GM12872 (cell line): Measurements from ENCODE around the gene ZDHHC18.

ENCODE experiments used
- TF ChIP-seq, protein P1 (sequence below): IDR thresholded peaks from 3 replicates; pipeline ENCODE4 v1.5.1; 2011; ENCODE audit warnings: low read depth, mild to moderate bottlenecking, low read length, moderate library complexity; ENCODE audit not compliant: insufficient read depth

Gene ZDHHC18

DNA sequence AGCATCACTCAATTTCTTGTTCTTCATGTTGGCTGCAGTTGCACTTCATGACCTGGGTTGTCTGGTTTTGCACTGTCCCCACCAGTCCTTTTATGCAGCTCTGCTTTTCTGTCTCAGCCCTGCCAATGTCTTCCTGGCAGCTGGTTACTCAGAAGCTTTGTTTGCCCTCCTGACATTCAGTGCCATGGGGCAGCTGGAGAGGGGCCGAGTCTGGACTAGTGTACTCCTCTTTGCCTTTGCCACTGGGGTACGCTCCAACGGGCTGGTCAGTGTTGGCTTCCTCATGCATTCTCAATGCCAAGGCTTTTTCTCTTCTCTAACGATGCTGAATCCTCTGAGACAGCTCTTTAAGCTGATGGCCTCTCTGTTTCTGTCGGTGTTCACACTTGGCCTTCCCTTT is 32.1 kb upstream of the ZDHHC18 start:
- TF ChIP-seq, protein P1, sequence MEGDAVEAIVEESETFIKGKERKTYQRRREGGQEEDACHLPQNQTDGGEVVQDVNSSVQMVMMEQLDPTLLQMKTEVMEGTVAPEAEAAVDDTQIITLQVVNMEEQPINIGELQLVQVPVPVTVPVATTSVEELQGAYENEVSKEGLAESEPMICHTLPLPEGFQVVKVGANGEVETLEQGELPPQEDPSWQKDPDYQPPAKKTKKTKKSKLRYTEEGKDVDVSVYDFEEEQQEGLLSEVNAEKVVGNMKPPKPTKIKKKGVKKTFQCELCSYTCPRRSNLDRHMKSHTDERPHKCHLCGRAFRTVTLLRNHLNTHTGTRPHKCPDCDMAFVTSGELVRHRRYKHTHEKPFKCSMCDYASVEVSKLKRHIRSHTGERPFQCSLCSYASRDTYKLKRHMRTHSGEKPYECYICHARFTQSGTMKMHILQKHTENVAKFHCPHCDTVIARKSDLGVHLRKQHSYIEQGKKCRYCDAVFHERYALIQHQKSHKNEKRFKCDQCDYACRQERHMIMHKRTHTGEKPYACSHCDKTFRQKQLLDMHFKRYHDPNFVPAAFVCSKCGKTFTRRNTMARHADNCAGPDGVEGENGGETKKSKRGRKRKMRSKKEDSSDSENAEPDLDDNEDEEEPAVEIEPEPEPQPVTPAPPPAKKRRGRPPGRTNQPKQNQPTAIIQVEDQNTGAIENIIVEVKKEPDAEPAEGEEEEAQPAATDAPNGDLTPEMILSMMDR: no peak

DNA sequence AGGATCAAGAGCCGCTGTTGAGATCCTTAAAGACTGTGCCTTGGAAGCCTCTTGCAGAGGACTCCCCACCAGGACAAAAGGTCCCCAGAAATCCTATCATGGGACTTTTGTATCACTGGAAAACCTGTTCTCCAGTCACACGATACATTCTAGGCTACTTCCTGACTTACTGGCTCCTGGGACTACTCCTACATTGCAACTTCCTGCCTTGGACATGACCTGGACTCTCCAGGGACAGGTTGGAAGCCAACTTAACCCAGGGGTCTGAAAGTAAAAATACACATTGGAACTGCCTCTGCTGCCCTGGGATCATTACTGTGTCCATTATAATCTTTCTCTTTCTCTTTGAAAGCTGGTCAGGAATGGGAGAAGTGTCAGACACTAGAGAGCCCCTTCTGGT is 28.9 kb upstream of the ZDHHC18 start:
- TF ChIP-seq, protein P1: no peak

DNA sequence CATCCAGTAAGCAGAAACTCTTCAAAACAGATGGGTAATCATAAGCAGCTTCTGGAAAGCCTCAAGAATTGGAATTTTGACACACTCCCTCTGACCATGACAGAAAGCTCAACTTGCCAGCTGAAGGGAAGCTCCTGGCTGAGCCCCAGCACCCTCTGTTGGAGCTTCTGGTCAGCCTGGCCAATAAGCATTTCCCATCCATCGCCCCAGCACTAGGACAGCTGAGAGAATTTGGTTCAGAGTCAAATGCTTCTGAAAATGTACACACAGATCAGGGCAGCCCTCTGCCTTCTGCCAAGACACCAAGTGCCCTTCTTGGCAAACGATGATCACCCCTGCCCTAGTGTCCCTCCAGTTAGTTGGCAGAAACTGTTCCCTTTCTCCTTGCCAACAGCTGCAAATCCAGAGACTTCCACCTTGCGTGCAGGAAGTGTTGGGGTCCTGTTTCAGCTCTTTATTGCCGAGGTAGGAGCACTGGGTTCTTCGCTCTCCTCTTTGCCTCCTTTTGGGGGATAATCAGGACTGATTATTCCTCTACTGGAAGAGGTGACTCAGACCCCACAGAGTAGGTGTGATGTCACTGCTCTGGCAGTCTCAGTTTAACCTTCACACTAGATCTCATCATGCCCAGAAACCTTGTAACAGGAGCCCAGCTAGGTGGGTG is 26.9 kb upstream of the ZDHHC18 start:
- TF ChIP-seq, protein P1: no peak

DNA sequence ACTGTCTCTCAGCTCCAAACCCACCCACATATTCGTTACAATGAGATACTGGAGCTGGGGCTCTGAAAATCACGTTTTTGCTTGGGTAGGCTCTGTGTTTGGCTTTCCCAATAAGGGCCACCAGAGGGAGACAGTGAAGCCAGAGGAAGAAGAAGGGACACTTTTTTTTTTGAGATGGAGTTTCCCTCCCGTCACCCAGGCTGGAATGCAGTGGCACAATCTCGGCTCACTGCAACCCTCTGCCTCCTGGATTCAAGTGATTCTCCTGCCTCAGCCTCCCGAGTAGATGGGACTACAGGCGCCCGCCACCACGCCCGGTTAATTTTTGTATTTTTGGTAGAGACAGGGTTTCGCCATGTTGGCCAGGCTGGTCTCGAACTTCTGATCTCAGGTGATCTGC is 16.4 kb upstream of the ZDHHC18 start:
- TF ChIP-seq, protein P1: peak; percentile 83

DNA sequence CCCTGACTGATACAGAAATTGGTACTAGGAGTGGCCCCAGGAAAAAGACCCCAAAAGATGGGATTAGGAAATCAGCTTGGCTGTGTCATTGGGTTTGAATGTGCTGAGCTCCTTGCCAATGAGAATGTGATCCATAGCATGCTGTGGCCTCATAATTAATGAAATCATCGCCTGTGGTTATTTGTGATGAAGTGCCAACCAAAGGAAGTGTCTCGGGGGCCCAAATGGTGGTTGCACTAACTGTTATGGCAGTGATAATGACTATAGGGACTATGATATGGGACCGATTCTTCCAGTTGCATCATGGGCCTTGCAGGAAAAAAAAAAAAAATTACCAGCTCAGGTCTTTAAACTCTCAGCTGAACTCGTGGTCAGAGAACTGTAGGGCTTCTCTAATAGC is 15.4 kb upstream of the ZDHHC18 start:
- TF ChIP-seq, protein P1: no peak

DNA sequence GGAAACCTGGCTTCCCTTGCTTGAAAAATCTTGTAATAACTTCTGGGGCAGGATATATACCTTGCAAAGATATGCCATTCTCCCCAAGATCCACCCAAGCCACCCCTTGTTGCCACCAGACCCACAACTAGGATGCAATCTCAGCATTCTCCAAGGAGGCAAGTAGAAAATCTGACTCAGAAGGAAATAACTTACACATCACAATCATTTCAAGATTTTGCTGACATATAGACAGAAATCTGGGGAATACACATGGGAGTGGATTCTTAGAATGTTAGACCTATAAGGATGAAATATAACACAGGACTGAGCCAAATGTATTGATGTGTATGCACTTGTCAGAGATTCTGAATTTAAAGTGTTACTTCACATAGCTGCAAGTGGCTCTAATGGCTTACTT is 14.8 kb upstream of the ZDHHC18 start:
- TF ChIP-seq, protein P1: no peak

DNA sequence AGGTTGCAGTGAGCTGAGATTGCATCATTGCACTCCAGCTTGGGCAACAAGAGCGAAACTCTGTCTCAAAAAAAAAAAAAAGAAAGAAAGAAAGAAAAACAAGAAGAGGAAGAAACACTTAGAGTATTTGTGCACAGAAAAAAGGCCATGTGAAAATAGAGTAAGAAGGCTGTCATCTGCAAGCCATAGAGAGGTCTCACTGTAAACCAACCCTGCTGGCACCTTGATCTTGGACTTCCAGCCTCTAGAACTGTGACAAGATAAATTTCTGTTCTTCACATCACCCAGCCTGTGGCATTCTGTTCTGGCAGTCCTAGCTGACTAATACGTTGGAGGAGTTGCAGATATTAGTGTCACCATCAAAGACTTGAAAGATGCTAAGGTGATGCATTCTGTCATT is 12.1 kb upstream of the ZDHHC18 start:
- TF ChIP-seq, protein P1: no peak
